HepG2 (cell line): Measurements from ENCODE around the gene KCNMA1. TPM values are rescaled to one million over a fixed set of nuclear protein-coding genes. Genes with fewer than 3 reads are reported as not detected.

Source experiments
- ATAC-seq: fragments of 200-7000 bp; cut with Tn5 transposase; 3 replicates; pipeline ENCODE4 v1.9.1; 2020; ENCODE audit warnings: mild to moderate bottlenecking, moderate library complexity
- BruUV-seq: library from RNA; stranded (reverse); fragments of 400-500 nt; replicated peaks from 2 replicates; lab custom pipeline; 2021; lab: Mats Ljungman, UMichigan
- CTCF ChIA-PET: fragments of 300-600 bp; formaldehyde crosslinking; extraction: SDS; loops from one replicate; lab custom pipeline; 2021; ENCODE audit warnings: low total read pairs, inconsistent platforms, low intra/inter-chr PET ratio; lab: Yijun Ruan, JAX
- POLR2A ChIA-PET: fragments of 350-600 bp; sonication (Branson Sonifier 250); formaldehyde crosslinking; loops from one replicate; lab custom pipeline; 2020; ENCODE audit warnings: antibody characterized with exemption, inconsistent platforms; lab: Yijun Ruan, JAX
- DNase-seq: peaks from one replicate; pipeline ENCODE4 v3.0.0-alpha.2; 2015; ENCODE audit warnings: low spot score
- FAIRE-seq: peaks from 3 replicates; lab custom pipeline; 2011; peaks lifted over from hg19 to GRCh38; lab: Jason Lieb, UNC
- H2AFZ ChIP-seq: one replicate; pipeline ENCODE4 v1.6.1; 2011; ENCODE audit warnings: low read length, inconsistent platforms
- H3K27ac ChIP-seq: fragments of 300-600 bp; 3 replicates; pipeline ENCODE4 v1.8.0; 2011; ENCODE audit warnings: mixed run types, mild to moderate bottlenecking, mixed read lengths, low read length, inconsistent platforms; ENCODE audit not compliant: insufficient read depth; ENCODE audit errors: extremely low read length
- H3K27me3 ChIP-seq, 2 experiments: fragments of 200-600 bp in 1 of 2; 2 replicates in 1 of 2; 3 replicates in 1 of 2; pipeline versions ENCODE4 v1.6.0 to v1.8.0; 2011; ENCODE audit warnings: low read length in 2 of 2, mild to moderate bottlenecking in 2 of 2, moderate library complexity in 2 of 2, inconsistent platforms in 1 of 2; ENCODE audit not compliant: insufficient read depth in 2 of 2, control insufficient read depth in 1 of 2
- H3K36me3 ChIP-seq, 2 experiments: fragments of 200-600 bp in 1 of 2; replicated peaks in 1 of 2; 2 replicates in 1 of 2; 3 replicates in 1 of 2; pipeline versions ENCODE4 v1.5.1 to v1.8.0; 2011; ENCODE audit warnings: low read length in 2 of 2, inconsistent platforms in 1 of 2; ENCODE audit not compliant: insufficient read depth in 2 of 2, control insufficient read depth in 1 of 2
- H3K4me1 ChIP-seq: 2 replicates; pipeline ENCODE4 v1.5.1; 2012; ENCODE audit warnings: low read length, inconsistent platforms; ENCODE audit not compliant: insufficient read depth
- H3K4me2 ChIP-seq: 2 replicates; pipeline ENCODE4 v1.6.0; 2011; ENCODE audit warnings: low read depth, low read length, inconsistent platforms
- H3K4me3 ChIP-seq, 3 experiments: fragments of 200-600 bp in 1 of 3; sonication (generic), shearing (Covaris generic) in 1 of 3; replicated peaks in 1 of 3; 2 replicates each; pipeline ENCODE4 v1.5.1; 2011 to 2016; ENCODE audit warnings: low read length in 3 of 3, inconsistent platforms in 2 of 3, low read depth in 2 of 3, mild to moderate bottlenecking in 2 of 3, control low read depth in 1 of 3, mixed read lengths in 1 of 3; ENCODE audit not compliant: insufficient read depth in 1 of 3
- H3K79me2 ChIP-seq: one replicate; pipeline ENCODE4 v1.6.1; 2011; ENCODE audit warnings: low read length, inconsistent platforms; ENCODE audit not compliant: insufficient read depth
- H3K9ac ChIP-seq: 2 replicates; pipeline ENCODE4 v1.6.0; 2011; ENCODE audit warnings: mild to moderate bottlenecking, low read depth, low read length, inconsistent platforms; ENCODE audit not compliant: insufficient read depth
- H3K9me3 ChIP-seq: 2 replicates; pipeline ENCODE4 v1.5.1; 2012; ENCODE audit warnings: mild to moderate bottlenecking, low read length
- H4K20me1 ChIP-seq: 2 replicates; pipeline ENCODE4 v1.6.0; 2011; ENCODE audit warnings: inconsistent platforms, mild to moderate bottlenecking, low read length, moderate library complexity; ENCODE audit not compliant: insufficient read depth
- AKAP8 ChIP-seq: sonication (generic); formaldehyde crosslinking; IDR thresholded peaks from 2 replicates; pipeline ENCODE4 v1.5.1; 2020; ENCODE audit warnings: mild to moderate bottlenecking, missing genetic modification reagents
- ERF ChIP-seq: IDR thresholded peaks from 2 replicates; pipeline ENCODE4 v1.6.1; 2018; ENCODE audit warnings: missing biosample characterization, missing genetic modification reagents
- ESRRA ChIP-seq: sonication (generic); formaldehyde crosslinking; IDR thresholded peaks from 2 replicates; pipeline ENCODE4 v1.5.1; 2020; ENCODE audit warnings: mild to moderate bottlenecking, low read depth, missing genetic modification reagents
- ISX ChIP-seq: sonication (generic); formaldehyde crosslinking; conservative IDR thresholded peaks from 2 replicates; pipeline ENCODE4 v1.5.0; 2020; ENCODE audit warnings: missing genetic modification reagents
- MAZ ChIP-seq, 2 experiments: sonication (generic) in 1 of 2; formaldehyde crosslinking in 1 of 2; IDR thresholded peaks; 2 replicates each; pipeline versions ENCODE4 v1.5.0 to v1.6.1; 2012 to 2020; ENCODE audit warnings: low read depth in 2 of 2, mild to moderate bottlenecking in 2 of 2, borderline replicate concordance in 1 of 2, improper control_type of control experiment in 1 of 2, low read length in 1 of 2, missing genetic modification reagents in 1 of 2, moderate library complexity in 1 of 2
- MLX ChIP-seq: IDR thresholded peaks from 2 replicates; pipeline ENCODE4 v1.6.1; 2016
- NCOA5 ChIP-seq: sonication (generic); formaldehyde crosslinking; IDR thresholded peaks from 2 replicates; pipeline ENCODE4 v1.4.0; 2020; ENCODE audit warnings: missing genetic modification reagents
- NFE2L2 ChIP-seq: fragments of 150-350 bp; IDR thresholded peaks from 2 replicates; pipeline ENCODE4 v1.6.1; 2014; ENCODE audit warnings: low read length
- RFX1 ChIP-seq: fragments of 450-650 bp; IDR thresholded peaks from 2 replicates; pipeline ENCODE4 v1.6.1; 2017
- RORA ChIP-seq: sonication (generic); formaldehyde crosslinking; IDR thresholded peaks from 2 replicates; pipeline ENCODE4 v1.5.0; 2020; ENCODE audit warnings: mild to moderate bottlenecking, missing genetic modification reagents, moderate library complexity
- SKI ChIP-seq: fragments of 450-650 bp; IDR thresholded peaks from one replicate; pipeline ENCODE4 v1.6.1; 2018; ENCODE audit warnings: mild to moderate bottlenecking; ENCODE audit not compliant: partially characterized antibody
- SOX13 ChIP-seq, 3 experiments: fragments of 450-650 bp in 1 of 3; sonication (generic) in 1 of 3; formaldehyde crosslinking in 1 of 3; IDR thresholded peaks in 2 of 3; conservative IDR thresholded peaks in 1 of 3; 2 replicates each; pipeline versions ENCODE4 v1.5.0 to v1.6.1; 2016 to 2020; ENCODE audit warnings: antibody characterized with exemption in 1 of 3, mild to moderate bottlenecking in 1 of 3, missing compliant biosample characterization in 1 of 3, missing genetic modification reagents in 1 of 3, moderate library complexity in 1 of 3
- TAF15 ChIP-seq: fragments of 200-400 bp; formaldehyde crosslinking; IDR thresholded peaks from one replicate; pipeline ENCODE4 v1.6.1; 2018; ENCODE audit warnings: mild to moderate bottlenecking, low read depth, low read length; ENCODE audit not compliant: poor library complexity, severe bottlenecking
- ZNF136 ChIP-seq: sonication (generic); formaldehyde crosslinking; IDR thresholded peaks from 2 replicates; pipeline ENCODE4 v1.8.1; 2022; ENCODE audit warnings: low read depth, mild to moderate bottlenecking, moderate library complexity, missing genetic modification reagents
- ZNF484 ChIP-seq: sonication (generic); formaldehyde crosslinking; IDR thresholded peaks from 2 replicates; pipeline ENCODE4 v1.5.1; 2020; ENCODE audit warnings: mild to moderate bottlenecking, low read depth, missing genetic modification reagents, borderline replicate concordance
- ZNF598 ChIP-seq: sonication (generic); formaldehyde crosslinking; IDR thresholded peaks from 2 replicates; pipeline ENCODE4 v1.5.1; 2020; ENCODE audit warnings: mild to moderate bottlenecking, missing genetic modification reagents, borderline replicate concordance
- ZNF703 ChIP-seq: sonication (generic); formaldehyde crosslinking; IDR thresholded peaks from 2 replicates; pipeline ENCODE4 v1.5.1; 2020; ENCODE audit warnings: missing genetic modification reagents, mild to moderate bottlenecking, moderate library complexity, borderline replicate concordance
- WGBS: methylation state at CpG from one replicate; pipeline ENCODE4 v1.1.6; 2017; ENCODE audit warnings: low lambda C conversion rate; 5-methylcytosine and 5-hydroxymethylcytosine counted together
- in situ Hi-C: cut with HindIII; loops from 2 replicates; pipeline ENCODE4 v1.10.0; 2017; ENCODE audit warnings: low pct_unique_long_range_greater_than_20kb; ENCODE audit not compliant: extremely low pct_ligation_motif_present
- intact Hi-C: fragments of 100-400 bp; cut with micrococcal nuclease; formaldehyde crosslinking; loops from one replicate; pipeline ENCODE4 v1.10.0; 2022; ENCODE audit not compliant: unreplicated experiment
- polyA plus RNA-seq, 8 experiments: library from polyadenylated mRNA; depleted of rRNA in 3 of 8; stranded (reverse) in 7 of 8; unstranded in 1 of 8; fragments of >200 nt; fragmentation: Illumina TruSeq in 4 of 8; extraction: Trizol in 4 of 8; gene quantifications; 2 replicates each; pipeline versions ENCODE4 v1.2.1 to v1.2.3, GENCODE V29; 2011 to 2016; ENCODE audit warnings: low read depth in 4 of 8, missing spikeins in 1 of 8, mixed read lengths in 1 of 8; ENCODE audit not compliant: insufficient read depth in 1 of 8
- total RNA-seq, 5 experiments: library from RNA; depleted of rRNA; stranded (reverse); fragments of >200 nt; fragmentation: Illumina TruSeq; extraction: Trizol; gene quantifications; 2 replicates each; pipeline ENCODE4 v1.2.3, GENCODE V29; 2016; ENCODE audit warnings: low read depth in 1 of 5

The KCNMA1 gene
- total and polyA plus RNA-seq, 2 of the 13 experiments (the other 11 are each of a cell fraction or from before 2014, with no cell fraction given): 0.02 TPM; not detected in 1

- 0% methylated on average over 2 of the region's 2 CpGs for WGBS
- Histone ChIP-seq H3K4me1 (no peaks in the 10 kb centered on the region), H3K27me3 (peaks cover 4 to 49% of the 10 kb centered on the region in 2 experiments), H3K4me2 (no peak overlapping the region), H3K27ac (no peak overlapping the region), H3K36me3 (no peaks in the 10 kb centered on the region), H3K4me3 (no peak overlapping the region), H3K9me3 (no peaks in the 10 kb centered on the region), H3K79me2 (no peaks in the 10 kb centered on the region), H4K20me1 (no peaks in the 10 kb centered on the region), H2AFZ (no peak overlapping the region), H3K9ac (no peak overlapping the region)
- in situ Hi-C loops: no loop called here
- no peak for FAIRE-seq
- DNase-seq: no peak
- ChIA-PET POLR2A (no interaction called here), CTCF (no interaction called here)
- intact Hi-C loops: no loop called here
- BruUV-seq: no TSS peak
- TF ChIP-seq AKAP8: no peak
- TF ChIP-seq SOX13 (IDR thresholded peaks at IDR 0.05): no peak
- no peak for TF ChIP-seq SOX13 (CRISPR knock-in tag; conservative IDR thresholded peaks at IDR 0.05 in 1 of 2, IDR thresholded peaks at IDR 0.05 in 1 of 2)
- no peak for TF ChIP-seq ZNF136 (CRISPR knock-in tag)
- no peak for TF ChIP-seq SKI
- no peak for TF ChIP-seq ESRRA (CRISPR knock-in tag)
- TF ChIP-seq NFE2L2: no peak
- TF ChIP-seq ZNF703 (CRISPR knock-in tag): no peak
- TF ChIP-seq NCOA5 (CRISPR knock-in tag): no peak
- no peak for TF ChIP-seq ISX (CRISPR knock-in tag)
- TF ChIP-seq ERF: no peak
- no peak for TF ChIP-seq TAF15
- TF ChIP-seq RORA (CRISPR knock-in tag): no peak
- no peak for TF ChIP-seq ZNF484 (CRISPR knock-in tag)
- TF ChIP-seq ZNF598 (CRISPR knock-in tag): no peak
- TF ChIP-seq RFX1: no peak
- TF ChIP-seq MLX (CRISPR knock-in tag): no peak
- no peak for TF ChIP-seq MAZ (IDR thresholded peaks at IDR 0.05; ENCODE audit: borderline replicate concordance, low read depth, low read length)
- no peak for TF ChIP-seq MAZ (CRISPR knock-in tag; IDR thresholded peaks at IDR 0.05; ENCODE audit: low read depth)
- no peak for ATAC-seq
These were observed 665.1 kb downstream of the KCNMA1 start for GRCh38 chr10:76972541-76972940.
